Measurements from ENCODE around the gene LTO1.

GRCh38 chr11:69674267-69674885 is 777 bp downstream of the LTO1 start:
- TF ChIP-seq CTCF (IDR thresholded peaks at IDR 0.05) (no peak), POLR2A (IDR thresholded peaks at IDR 0.05) (no peak)

All from lower leg skin (tissue), 3 donors.